ENCODE results near the gene GLIS1. TPM values are rescaled to one million over a fixed set of nuclear protein-coding genes. Genes with fewer than 3 reads are reported as not detected.

The GLIS1 gene
- total RNA-seq, 1 donor from 2014 or later = 1.2 TPM

GRCh38 chr1:53655931-53656746 is 82.8 kb downstream of the GLIS1 start:
- DNase-seq (ENCODE audit: extremely low spot score in 2 of 2) = no peak
- TF ChIP-seq POLR2AphosphoS5 (IDR thresholded peaks at IDR 0.05; ENCODE audit: insufficient read depth in 1 of 2, low read depth in 1 of 2) (no peak), CTCF (IDR thresholded peaks at IDR 0.05) (no peak), POLR2A (IDR thresholded peaks at IDR 0.05) (no peak)
- Histone ChIP-seq H3K4me3 (no peak overlapping the region), H3K27ac (no peak overlapping the region), H3K9me3 (no peaks in the 10 kb centered on the region), H3K27me3 (no peaks in the 10 kb centered on the region), H3K36me3 (no peaks in the 10 kb centered on the region), H3K4me1 (peaks cover 34% of the 10 kb centered on the region)
- intact Hi-C loops (cut with DNase I) = no loop called here

GRCh38 chr1:53654216-53655210 is 84.5 kb downstream of the GLIS1 start:
- no peak for DNase-seq (ENCODE audit: extremely low spot score in 2 of 2)
- Histone ChIP-seq H3K27ac (no peak overlapping the region), H3K4me1 (peaks cover 34% of the 10 kb centered on the region), H3K4me3 (no peak overlapping the region), H3K9me3 (no peaks in the 10 kb centered on the region), H3K27me3 (no peaks in the 10 kb centered on the region), H3K36me3 (no peaks in the 10 kb centered on the region)
- intact Hi-C loops (cut with DNase I) = no loop called here
- no peak for TF ChIP-seq CTCF (IDR thresholded peaks at IDR 0.05)
- TF ChIP-seq POLR2AphosphoS5 (IDR thresholded peaks at IDR 0.05; ENCODE audit: insufficient read depth in 1 of 2, low read depth in 1 of 2) = no peak

- H3K4me1 ChIP-seq = peaks cover 27% of the 10 kb centered on the region
- H3K27ac ChIP-seq = no peak overlapping the region
- H3K27me3 ChIP-seq = no peaks in the 10 kb centered on the region
- no peak for TF ChIP-seq POLR2AphosphoS5 (IDR thresholded peaks at IDR 0.05; ENCODE audit: insufficient read depth in 1 of 2, low read depth in 1 of 2)
- no peak for TF ChIP-seq POLR2A (IDR thresholded peaks at IDR 0.05)
- TF ChIP-seq CTCF (IDR thresholded peaks at IDR 0.05) = no peak
- no peaks in the 10 kb centered on the region for H3K36me3 ChIP-seq
- no peaks in the 10 kb centered on the region for H3K9me3 ChIP-seq
- no peak overlapping the region for H3K4me3 ChIP-seq
- intact Hi-C loops (cut with DNase I) = no loop called here
- no peak for DNase-seq (ENCODE audit: extremely low spot score in 2 of 2)
Measured at GRCh38 chr1:53653631-53654030, 85.3 kb downstream of the GLIS1 start.

GRCh38 chr1:53653200-53653575 is 85.8 kb downstream of the GLIS1 start:
- no peak for DNase-seq (ENCODE audit: extremely low spot score in 2 of 2)
- intact Hi-C loops (cut with DNase I) = no loop called here
- no peaks in the 10 kb centered on the region for H3K36me3 ChIP-seq
- no peak overlapping the region for H3K4me3 ChIP-seq
- H3K4me1 ChIP-seq = peaks cover 23% of the 10 kb centered on the region
- no peaks in the 10 kb centered on the region for H3K9me3 ChIP-seq
- H3K27me3 ChIP-seq = no peaks in the 10 kb centered on the region
- H3K27ac ChIP-seq = no peak overlapping the region
- TF ChIP-seq POLR2A (IDR thresholded peaks at IDR 0.05) = no peak
- no peak for TF ChIP-seq CTCF (IDR thresholded peaks at IDR 0.05)
- TF ChIP-seq POLR2AphosphoS5 (IDR thresholded peaks at IDR 0.05; ENCODE audit: insufficient read depth in 1 of 2, low read depth in 1 of 2) = no peak

All from vagina (tissue), 2 donors.